Measurements from ENCODE around the gene ARSG. TPM values are rescaled to one million over a fixed set of nuclear protein-coding genes. Genes with fewer than 3 reads are reported as not detected.
A peak's percentile ranks its signal among the peaks of the same experiment; 100 is the strongest.

Gene ARSG
- total and polyA plus RNA-seq, 2 of the 4 experiments (the other 2 are of a cell fraction), result 2.9 to 3.0 TPM

GRCh38 chr17:68391561-68392268, 100.4 kb downstream of the ARSG start:
- Histone ChIP-seq H2BK20ac (ENCODE audit: low read depth, low read length) (peak overlapping the region; percentile 68; the same call in 1 of the 2 replicates), H4K20me1 (ENCODE audit: insufficient read depth, low read length) (no peaks in the 10 kb centered on the region), H3K4me2 (ENCODE audit: low read depth, low read length) (no peak overlapping the region), H2BK5ac (ENCODE audit: low read depth, low read length, poor library complexity, severe bottlenecking) (no peak overlapping the region), H3K4me1 (ENCODE audit: control insufficient read depth, insufficient read depth, low read length) (peaks cover under 1% of the 10 kb centered on the region), H4K91ac (ENCODE audit: insufficient read depth, low read depth, low read length) (no peak overlapping the region; the same call in 1 of the 2 replicates), H2AK9ac (replicated peaks; ENCODE audit: low read depth, low read length, poor library complexity) (no peak overlapping the region), H2AK5ac (ENCODE audit: low read depth, low read length) (no peak overlapping the region; the same call in 1 of the 2 replicates), H3K23ac (ENCODE audit: low read depth, low read length) (no peak overlapping the region), H3K27me3 (ENCODE audit: control insufficient read depth, insufficient read depth, low read length) (no peaks in the 10 kb centered on the region), H2AFZ (replicated peaks; ENCODE audit: low read length, poor library complexity) (no peak overlapping the region), H2BK120ac (ENCODE audit: low read depth, low read length) (peak overlapping the region; percentile 52; the same call in 1 of the 2 replicates), H3K27ac (ENCODE audit: insufficient read depth, low read length) (no peak overlapping the region), H3K36me3 (ENCODE audit: control insufficient read depth, insufficient read depth, low read length) (no peaks in the 10 kb centered on the region), H2BK15ac (ENCODE audit: low read depth, low read length) (no peak overlapping the region; the same call in 2 of the 3 replicates), H3K4ac (ENCODE audit: low read depth, low read length) (peak overlapping the region; percentile 5; the same call in 1 of the 2 replicates), H3K9me3 (ENCODE audit: control insufficient read depth, insufficient read depth, low read length) (no peaks in the 10 kb centered on the region; the same call in 1 of the 2 replicates), H3K9me1 (ENCODE audit: insufficient read depth, low read length) (no peaks in the 10 kb centered on the region), H3K14ac (replicated peaks; ENCODE audit: low read depth, low read length) (no peak overlapping the region), H3K18ac (ENCODE audit: low read depth, low read length) (no peak overlapping the region), H4K5ac (ENCODE audit: low read depth, low read length) (peak overlapping the region; percentile 12), H4K8ac (ENCODE audit: low read depth in 2 of 2, low read length in 2 of 2) (no peak overlapping the region), H3K9ac (ENCODE audit: low read depth, low read length) (no peak overlapping the region), H3K79me1 (ENCODE audit: low read depth in 1 of 2, low read length in 2 of 2) (no peaks in the 10 kb centered on the region), H3K56ac (ENCODE audit: extremely low read depth, insufficient read depth, low read length) (no peak overlapping the region), H3K4me3 (ENCODE audit: insufficient read depth, low read depth, low read length) (no peak overlapping the region)
- ChIA-PET POLR2A (ENCODE audit: unreplicated experiment) (no interaction called here), CTCF (interaction anchor here (0.5 to 6.1 kb wide), 2 partner anchors 8 to 1217 kb away, joined by 3 to 27 read pairs; no protein-coding TSS in a partner anchor)
- in situ Hi-C loops (cut with MboI; ENCODE audit: low sequenced_read_pairs), result no loop called here
- no TSS peak for BruUV-seq (replicated peaks)
- WGBS, 2 experiments (ENCODE audit: extremely low coverage in 2 of 2, insufficient read length in 1 of 2), result 78% methylated on average over 9 of the region's 16 CpGs; no CpG with 5 or more reads in 1 of the 2 experiments
- ATAC-seq (ENCODE audit: low read depth) (peak; percentile 14; the same call in 1 of the 2 replicates), DNase-seq (no peak)
- dilution Hi-C loops (cut with HindIII; ENCODE audit: low sequenced_read_pairs, unreplicated experiment), result no loop called here
- TF ChIP-seq MAZ (IDR thresholded peaks at IDR 0.05; ENCODE audit: borderline replicate concordance, low read depth, low read length), result no peak
- peak; percentile 84 for TF ChIP-seq MAFK (IDR thresholded peaks at IDR 0.05; ENCODE audit: low read depth, low read length)
- intact Hi-C loops (cut with micrococcal nuclease), result no loop called here

Data from IMR-90 (cell line).